GM19452 (cell line): ENCODE data around the gene C10orf67.

ENCODE experiments used
- ATAC-seq: cut with Tn5 transposase; IDR thresholded peaks from one replicate; pipeline ENCODE4 v1.9.1; 2021; ENCODE audit not compliant: unreplicated experiment

The C10orf67 gene

GRCh38 chr10:23174074-23174976, 170.3 kb downstream of the C10orf67 start:
- no peak for ATAC-seq

- no peak for ATAC-seq
These were observed 171.2 kb downstream of the C10orf67 start for GRCh38 chr10:23173214-23174073.

- no peak for ATAC-seq
These were observed 172.0 kb downstream of the C10orf67 start for GRCh38 chr10:23172429-23173213.

DNA sequence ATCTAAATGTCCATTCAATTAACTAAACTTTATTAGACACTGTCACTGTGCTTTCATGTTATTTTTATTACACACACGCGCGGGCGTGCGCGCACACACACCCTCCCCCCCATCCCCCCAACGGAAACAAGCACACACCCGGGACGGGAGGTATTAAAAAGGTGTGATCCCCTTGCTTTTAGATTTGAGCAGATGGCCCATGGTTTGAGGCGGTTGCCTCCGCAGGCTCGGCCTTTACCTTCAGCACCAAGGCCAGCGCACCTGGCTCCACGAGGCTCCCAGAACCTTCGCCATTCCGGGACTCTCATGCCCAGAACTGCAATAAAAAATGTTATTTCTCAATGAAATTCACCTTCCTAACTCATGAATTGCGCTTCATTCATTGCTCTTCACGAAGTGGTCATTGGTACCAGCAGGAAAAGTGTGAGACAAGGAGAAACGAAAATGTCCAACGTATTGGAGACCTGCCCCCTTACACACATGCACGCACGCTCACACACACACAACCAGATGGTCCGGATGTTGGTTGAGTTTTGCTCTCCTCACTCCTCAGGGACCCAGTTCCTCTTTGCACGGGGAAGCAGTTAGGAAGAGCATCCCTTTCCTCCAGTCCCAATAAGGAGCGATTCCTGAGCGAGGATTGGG, 173.2 kb downstream of the C10orf67 start:
- no peak for ATAC-seq

GRCh38 chr10:23158370-23158769, 186.2 kb downstream of the C10orf67 start:
- ATAC-seq, result peak; percentile 69

DNA sequence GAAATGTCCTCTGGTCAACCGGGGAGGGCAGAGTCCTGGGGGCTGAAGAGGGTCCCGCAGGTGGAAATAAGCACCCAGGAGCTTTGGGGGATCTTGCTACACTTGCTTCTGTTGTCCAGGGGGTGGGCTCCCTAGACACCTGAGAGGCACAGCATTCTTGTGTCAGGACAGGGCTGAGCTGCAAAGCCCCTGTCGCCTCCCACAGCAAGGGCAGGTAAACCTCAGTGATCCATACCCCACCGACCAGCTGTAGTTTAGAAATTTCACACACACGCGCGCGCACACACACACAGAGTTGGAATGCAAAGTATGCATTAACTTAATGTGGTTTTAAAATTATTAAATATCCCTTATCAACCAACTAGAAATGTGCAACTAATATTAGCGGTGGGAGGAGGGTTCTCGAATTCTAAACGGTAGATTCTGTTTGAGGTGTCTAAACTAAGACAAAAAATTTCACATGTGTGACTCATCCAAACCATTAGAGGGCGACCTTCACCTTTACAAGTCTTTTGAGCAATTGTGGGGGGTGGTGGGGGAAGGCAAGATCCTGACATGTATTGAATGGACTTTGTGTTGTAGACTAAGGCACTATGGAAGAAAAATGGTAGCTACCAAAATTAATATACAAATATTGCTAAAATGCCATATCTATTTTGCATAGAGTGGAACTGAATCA, 186.8 kb downstream of the C10orf67 start:
- ATAC-seq, result peak; percentile 60

DNA sequence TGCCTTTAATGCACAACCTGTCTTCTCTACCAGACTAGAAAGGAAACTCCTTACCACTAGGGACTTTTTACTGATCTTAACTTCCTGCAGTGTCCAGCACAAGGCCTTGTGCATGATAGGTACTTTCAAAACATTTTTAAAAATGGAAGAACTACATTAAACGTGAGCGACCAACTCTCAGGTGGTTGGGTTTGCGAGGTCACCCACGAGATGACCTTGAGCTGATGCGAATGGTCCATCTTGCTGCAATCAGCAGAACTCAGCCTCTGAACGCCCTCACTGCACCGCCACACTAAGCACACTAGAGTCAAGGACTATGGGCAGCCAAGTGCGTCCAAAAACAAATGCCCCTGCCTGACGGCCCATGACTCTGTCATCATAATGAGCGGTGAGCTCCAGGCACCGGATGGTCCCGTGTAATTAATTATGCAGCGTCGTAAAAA, 187.3 kb downstream of the C10orf67 start:
- ATAC-seq, result peak; percentile 57

DNA sequence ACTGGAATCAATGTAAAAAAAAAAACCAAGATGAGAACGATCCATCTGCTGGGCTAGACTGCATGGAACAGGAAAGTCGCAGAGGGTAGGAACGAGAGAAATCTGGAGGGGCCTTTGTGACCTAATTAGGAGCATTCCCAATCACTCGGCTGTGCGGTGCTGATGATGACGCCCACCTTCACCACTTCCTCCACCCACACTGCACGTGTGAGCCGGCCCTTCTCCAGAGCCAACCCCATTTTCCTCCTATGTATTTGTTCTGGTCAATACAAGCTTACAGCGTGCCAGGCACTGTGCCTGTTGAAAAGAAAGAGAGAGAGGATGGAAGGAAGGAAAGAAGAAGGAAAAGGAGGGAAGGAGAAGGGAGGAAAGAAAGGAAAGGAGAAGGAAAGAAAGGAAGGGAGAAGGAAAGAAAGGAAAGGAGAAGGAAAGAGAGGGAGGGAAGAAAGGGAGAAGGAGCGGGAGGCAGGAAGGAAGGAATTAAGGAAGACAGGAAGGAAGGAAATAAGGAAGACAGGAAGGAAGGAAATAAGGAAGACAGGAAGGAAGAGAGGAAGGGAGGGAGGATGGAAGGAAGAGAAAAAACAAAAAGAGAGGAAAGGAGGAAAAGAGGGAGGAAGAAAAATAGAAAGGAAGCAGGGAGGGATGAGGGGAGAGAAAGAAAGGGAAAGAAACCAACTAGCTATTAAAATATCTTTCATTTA, 188.0 kb downstream of the C10orf67 start:
- ATAC-seq, result no peak

- ATAC-seq, result no peak
These were observed 189.4 kb downstream of the C10orf67 start for GRCh38 chr10:23155169-23155568.
